HPDE6-E6E7 (cell line): ENCODE measurements around the gene INHBB.

ENCODE experiments used
- DNase-seq: peaks from one replicate; pipeline ENCODE4 v3.0.0; 2011; ENCODE audit warnings: missing footprints; ENCODE audit errors: extremely low spot score

Gene INHBB

GRCh38 chr2:120342446-120342845, 3.5 kb upstream of the INHBB start:
- no peak for DNase-seq

GRCh38 chr2:120343100-120343432, 2.9 kb upstream of the INHBB start:
- DNase-seq, result no peak

- DNase-seq, result peak; percentile 70
These were observed 2.4 kb upstream of the INHBB start for GRCh38 chr2:120343433-120344105.

- DNase-seq, result no peak
These were observed 1.5 kb upstream of the INHBB start for GRCh38 chr2:120344214-120344975.

- no peak for DNase-seq
These were observed 857 bp upstream of the INHBB start for GRCh38 chr2:120344976-120345581.

GRCh38 chr2:120345608-120346007, 328 bp upstream of the INHBB start:
- DNase-seq, result no peak

GRCh38 chr2:120346667-120347358, 877 bp downstream of the INHBB start:
- DNase-seq, result no peak

GRCh38 chr2:120347396-120348060, 1.6 kb downstream of the INHBB start:
- no peak for DNase-seq

GRCh38 chr2:120348134-120348736, 2.3 kb downstream of the INHBB start:
- no peak for DNase-seq

GRCh38 chr2:120348737-120349439, 3.0 kb downstream of the INHBB start:
- no peak for DNase-seq

GRCh38 chr2:120349440-120349921, 3.5 kb downstream of the INHBB start:
- DNase-seq, result no peak

GRCh38 chr2:120350080-120350479, 4.1 kb downstream of the INHBB start:
- no peak for DNase-seq

- no peak for DNase-seq
These were observed 4.9 kb downstream of the INHBB start for GRCh38 chr2:120350801-120351320.

- DNase-seq, result peak; percentile 38
These were observed 7.0 kb downstream of the INHBB start for GRCh38 chr2:120352696-120353590.

GRCh38 chr2:120353591-120353898, 7.6 kb downstream of the INHBB start:
- no peak for DNase-seq

GRCh38 chr2:120353931-120354330, 8.0 kb downstream of the INHBB start:
- no peak for DNase-seq

- no peak for DNase-seq
These were observed 8.5 kb downstream of the INHBB start for GRCh38 chr2:120354467-120354866.

GRCh38 chr2:120354935-120355779, 9.2 kb downstream of the INHBB start:
- no peak for DNase-seq
